HG02981 (cell line): ENCODE results near the gene FCHSD2.
"Not testable (repeated sequence)": the region's sequence is repeated elsewhere in the genome, so short reads cannot be mapped to it uniquely, and the experiment has no call there.

ENCODE experiments used
- ATAC-seq: cut with Tn5 transposase; IDR thresholded peaks from one replicate; pipeline ENCODE4 v1.9.1; 2021; ENCODE audit warnings: mild to moderate bottlenecking, moderate library complexity; ENCODE audit not compliant: unreplicated experiment

Gene FCHSD2

GRCh38 chr11:72811686-72812085, 330.4 kb downstream of the FCHSD2 start:
- ATAC-seq: not testable (repeated sequence)

GRCh38 chr11:72808331-72808798, 333.8 kb downstream of the FCHSD2 start:
- ATAC-seq: no peak

GRCh38 chr11:72807792-72808191, 334.3 kb downstream of the FCHSD2 start:
- ATAC-seq: no peak

- ATAC-seq: no peak
Observed at GRCh38 chr11:72807021-72807693, 335.0 kb downstream of the FCHSD2 start.

- not testable (repeated sequence) for ATAC-seq
Observed at GRCh38 chr11:72806378-72806777, 335.7 kb downstream of the FCHSD2 start.

GRCh38 chr11:72805216-72805615, 336.9 kb downstream of the FCHSD2 start:
- no peak for ATAC-seq

- ATAC-seq: no peak
Observed at GRCh38 chr11:72802822-72803221, 339.3 kb downstream of the FCHSD2 start.

- ATAC-seq: no peak
Observed at GRCh38 chr11:72799441-72799840, 342.7 kb downstream of the FCHSD2 start.

GRCh38 chr11:72798361-72798760, 343.8 kb downstream of the FCHSD2 start:
- ATAC-seq: no peak

GRCh38 chr11:72793425-72794367, 348.4 kb downstream of the FCHSD2 start, which contains the start of gene STARD10:
STARD10 (minus strand) TSS chr11:72794047; CDS start chr11:72781181, 12,866 bp downstream.
- ATAC-seq: peak; percentile 90

- no peak for ATAC-seq
Observed at GRCh38 chr11:72793076-72793424, 349.1 kb downstream of the FCHSD2 start.

- ATAC-seq: no peak
Observed at GRCh38 chr11:72792437-72793021, 349.6 kb downstream of the FCHSD2 start.

- ATAC-seq: not testable (repeated sequence)
Observed at GRCh38 chr11:72791228-72791627, 350.9 kb downstream of the FCHSD2 start.

GRCh38 chr11:72789493-72790131, 352.5 kb downstream of the FCHSD2 start:
- no peak for ATAC-seq

- ATAC-seq: no peak
Observed at GRCh38 chr11:72788241-72788640, 353.9 kb downstream of the FCHSD2 start.

GRCh38 chr11:72787216-72788104, 354.7 kb downstream of the FCHSD2 start:
- peak; percentile 65 for ATAC-seq
